Fibroblast of upper back skin (primary cell): ENCODE measurements around the gene FHIT.

Experiments used
- DNase-seq: peaks from one replicate; pipeline ENCODE4 v3.0.0-alpha.2; 2013

The FHIT gene

GRCh38 chr3:59798372-59799086 is 1452.7 kb downstream of the FHIT start:
- no peak for DNase-seq

GRCh38 chr3:59797533-59797932 is 1453.7 kb downstream of the FHIT start:
- no peak for DNase-seq

GRCh38 chr3:59796456-59796855 is 1454.8 kb downstream of the FHIT start:
- DNase-seq, result peak; percentile 47

- DNase-seq, result no peak
These were observed 1455.5 kb downstream of the FHIT start for GRCh38 chr3:59795756-59796155.

GRCh38 chr3:59793976-59794375 is 1457.3 kb downstream of the FHIT start:
- no peak for DNase-seq

GRCh38 chr3:59791774-59792308 is 1459.4 kb downstream of the FHIT start:
- peak; percentile 22 for DNase-seq

GRCh38 chr3:59790241-59790640 is 1461.0 kb downstream of the FHIT start:
- DNase-seq, result no peak

- DNase-seq, result no peak
These were observed 1462.5 kb downstream of the FHIT start for GRCh38 chr3:59788801-59789200.

- no peak for DNase-seq
These were observed 1463.1 kb downstream of the FHIT start for GRCh38 chr3:59788133-59788532.

- no peak for DNase-seq
These were observed 1464.9 kb downstream of the FHIT start for GRCh38 chr3:59786374-59786773.

- DNase-seq, result no peak
These were observed 1467.1 kb downstream of the FHIT start for GRCh38 chr3:59784164-59784563.

- DNase-seq, result no peak
These were observed 1467.7 kb downstream of the FHIT start for GRCh38 chr3:59783468-59783988.

GRCh38 chr3:59782664-59783063 is 1468.6 kb downstream of the FHIT start:
- DNase-seq, result no peak

GRCh38 chr3:59780209-59780608 is 1471.0 kb downstream of the FHIT start:
- no peak for DNase-seq

GRCh38 chr3:59779260-59779659 is 1472.0 kb downstream of the FHIT start:
- DNase-seq, result no peak

GRCh38 chr3:59777667-59778077 is 1473.6 kb downstream of the FHIT start:
- no peak for DNase-seq

GRCh38 chr3:59777066-59777465 is 1474.2 kb downstream of the FHIT start:
- no peak for DNase-seq

GRCh38 chr3:59775761-59776325 is 1475.4 kb downstream of the FHIT start:
- DNase-seq, result no peak

GRCh38 chr3:59775106-59775505 is 1476.1 kb downstream of the FHIT start:
- peak; percentile 22 for DNase-seq

GRCh38 chr3:59774634-59775033 is 1476.6 kb downstream of the FHIT start:
- DNase-seq, result peak; percentile 93

- DNase-seq, result peak; percentile 15
These were observed 1477.3 kb downstream of the FHIT start for GRCh38 chr3:59774000-59774399.

- DNase-seq, result no peak
These were observed 1478.5 kb downstream of the FHIT start for GRCh38 chr3:59772416-59773408.

- peak; percentile 90 for DNase-seq
These were observed 1479.5 kb downstream of the FHIT start for GRCh38 chr3:59771768-59772181.
